GM18498 (cell line): ENCODE results near the gene PADI3.
"Not testable (repeated sequence)": the region's sequence is repeated elsewhere in the genome, so short reads cannot be mapped to it uniquely, and the experiment has no call there.

Experiments
- ATAC-seq: cut with Tn5 transposase; IDR thresholded peaks from one replicate; pipeline ENCODE4 v1.9.1; 2021; ENCODE audit warnings: mild to moderate bottlenecking, moderate library complexity; ENCODE audit not compliant: unreplicated experiment

Gene PADI3

DNA sequence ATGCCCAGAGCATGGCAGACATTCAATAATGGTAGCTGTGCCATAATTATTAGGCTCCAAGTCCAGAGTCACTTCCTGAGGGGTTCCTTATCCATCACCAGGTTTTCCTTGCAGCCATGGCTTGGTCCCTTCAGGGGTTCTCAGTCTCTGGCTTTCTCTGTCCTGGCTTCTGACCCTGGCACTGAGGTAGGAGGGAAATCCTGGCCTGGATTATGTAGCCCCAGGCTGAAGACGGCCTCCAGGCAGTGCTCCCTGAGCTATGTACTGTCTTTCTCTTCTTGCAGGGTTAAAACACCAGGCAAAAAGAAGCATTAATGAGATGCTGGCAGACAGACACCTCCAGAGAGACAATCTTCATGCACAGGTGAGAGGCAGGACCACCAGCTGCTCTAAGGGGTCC is 9.5 kb upstream of the PADI3 start:
- no peak for ATAC-seq

DNA sequence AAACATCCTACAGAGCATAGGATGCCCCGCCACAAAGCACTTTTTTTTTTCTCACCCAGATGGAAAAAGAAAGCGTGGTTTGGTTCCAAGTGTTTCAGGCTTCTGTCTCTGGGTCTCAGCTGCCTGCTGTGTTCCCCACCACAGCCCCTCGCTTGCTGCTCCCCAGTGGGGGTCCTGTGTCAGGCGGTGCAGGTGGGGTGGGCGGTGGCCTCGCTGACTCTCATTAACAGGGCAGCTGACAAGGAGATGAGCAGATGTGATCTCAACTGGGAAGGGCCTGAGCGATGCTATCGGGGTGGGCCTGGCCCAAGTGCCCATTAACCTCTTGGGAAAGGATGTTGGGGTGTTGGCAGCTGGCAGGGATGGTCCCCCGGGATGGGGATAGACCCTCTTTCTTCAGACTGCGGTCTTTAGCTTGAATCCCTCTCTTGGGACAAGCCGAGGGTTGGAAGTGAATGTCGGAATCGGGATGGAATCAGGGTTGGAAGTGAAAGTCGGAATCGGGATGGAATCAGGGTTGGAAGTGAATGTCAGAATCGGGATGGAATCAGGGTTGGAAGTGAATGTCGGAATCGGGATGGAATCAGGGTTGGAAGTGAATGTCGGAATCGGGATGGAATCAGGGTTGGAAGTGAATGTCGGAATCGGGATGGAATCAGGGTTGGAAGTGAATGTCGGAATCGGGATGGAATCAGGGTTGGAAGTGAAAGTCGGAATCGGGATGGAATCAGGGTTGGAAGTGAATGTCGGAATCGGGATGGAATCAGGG is 7.7 kb upstream of the PADI3 start:
- not testable (repeated sequence) for ATAC-seq

DNA sequence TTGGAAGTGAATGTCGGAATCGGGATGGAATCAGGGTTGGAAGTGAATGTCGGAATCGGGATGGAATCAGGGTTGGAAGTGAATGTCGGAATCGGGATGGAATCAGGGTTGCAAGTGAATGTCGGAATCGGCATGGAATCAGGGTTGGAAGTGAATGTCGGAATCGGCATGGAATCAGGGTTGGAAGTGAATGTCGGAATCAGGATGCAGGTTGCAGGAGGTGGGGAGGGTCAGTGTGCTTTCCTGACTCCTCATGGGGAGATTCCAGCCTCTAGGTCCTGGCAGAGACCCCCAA is 7.2 kb upstream of the PADI3 start:
- ATAC-seq = not testable (repeated sequence)

DNA sequence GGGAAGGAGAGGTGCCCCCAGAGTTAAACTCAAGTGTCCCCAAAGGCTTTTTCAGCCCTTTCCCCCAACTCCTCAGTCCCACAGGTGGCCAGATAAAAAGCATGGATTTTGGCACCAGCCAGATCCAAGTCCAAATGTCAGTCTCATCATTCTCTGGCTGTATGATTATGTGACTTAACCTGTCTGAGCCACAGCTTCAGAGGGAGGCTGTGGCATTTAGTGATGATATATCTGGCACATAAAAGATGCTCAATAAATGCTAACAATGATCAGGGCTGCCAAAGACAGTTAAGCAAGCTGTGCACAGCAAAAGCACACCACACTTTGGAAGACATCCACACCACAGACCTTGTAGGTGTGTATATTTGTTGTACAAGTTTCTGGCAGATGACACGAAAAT is 5.6 kb upstream of the PADI3 start:
- ATAC-seq = no peak

DNA sequence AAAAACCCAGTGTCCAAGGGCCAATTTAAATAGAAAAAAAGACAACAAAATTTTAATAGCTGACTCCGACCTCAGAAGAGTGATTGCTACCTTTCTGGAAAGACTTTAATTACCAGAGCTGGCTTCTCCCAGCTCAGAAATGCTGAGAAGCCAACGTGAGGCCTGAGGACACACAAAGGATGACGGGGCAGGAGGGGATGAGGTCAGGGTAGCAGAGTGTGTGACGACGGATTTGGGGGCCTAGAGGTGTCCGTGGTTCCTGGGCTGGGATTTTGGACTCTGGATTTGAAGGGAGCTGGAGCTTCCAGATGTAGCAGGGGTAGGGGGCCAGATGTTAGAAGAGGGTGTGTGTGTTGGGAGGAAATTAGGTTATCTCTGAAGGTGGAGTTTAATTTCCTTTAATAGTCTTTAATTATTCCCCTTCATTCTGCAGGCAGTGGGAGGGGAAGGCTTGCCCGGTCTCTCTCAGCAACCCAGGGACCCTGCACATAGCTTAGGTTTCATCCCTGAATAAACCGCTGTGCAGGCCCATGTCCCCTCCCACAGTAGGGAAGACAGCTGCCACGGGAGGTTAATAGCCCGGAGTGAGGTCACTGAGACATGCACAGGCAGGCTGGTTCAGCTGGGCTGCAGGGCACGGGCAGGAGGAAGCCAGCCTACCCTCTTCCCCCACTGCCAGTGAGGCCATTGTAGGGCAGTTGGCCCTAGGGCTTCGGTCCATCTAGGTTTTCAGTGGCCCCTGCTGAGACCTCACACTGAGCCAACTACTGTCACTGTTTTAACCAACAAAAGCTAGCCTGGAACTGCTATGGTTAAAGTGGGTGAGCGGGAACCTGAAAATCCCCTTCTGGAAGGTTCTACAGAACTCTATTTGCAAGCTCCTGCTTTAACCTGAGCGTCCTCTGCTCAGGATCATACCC is 3.8 kb upstream of the PADI3 start:
- ATAC-seq = no peak

DNA sequence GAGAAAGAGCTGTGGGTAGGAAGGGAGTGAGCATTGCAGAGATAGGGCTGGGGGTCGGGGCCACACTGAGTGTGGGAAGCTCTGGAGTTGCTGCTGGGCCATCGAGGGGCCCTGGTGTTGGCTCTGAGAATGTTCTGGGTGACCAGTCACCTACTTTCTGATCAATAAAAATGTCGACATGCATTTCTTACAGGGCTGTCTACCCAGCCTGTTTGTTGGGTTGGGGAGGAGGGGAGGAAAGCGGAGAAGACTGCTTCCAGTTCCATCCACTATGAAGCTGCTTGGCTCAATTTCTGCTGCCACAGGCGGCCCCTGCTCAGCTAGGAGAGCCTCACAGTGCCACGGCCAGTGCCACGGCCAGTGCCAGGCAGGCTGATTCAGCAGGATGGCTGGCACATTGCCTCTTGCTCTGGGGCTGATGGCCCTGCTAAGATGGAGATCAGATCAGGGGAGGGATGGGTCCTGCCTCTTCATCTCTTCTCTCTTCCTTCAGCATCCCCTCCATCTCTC is 3.0 kb upstream of the PADI3 start:
- no peak for ATAC-seq

DNA sequence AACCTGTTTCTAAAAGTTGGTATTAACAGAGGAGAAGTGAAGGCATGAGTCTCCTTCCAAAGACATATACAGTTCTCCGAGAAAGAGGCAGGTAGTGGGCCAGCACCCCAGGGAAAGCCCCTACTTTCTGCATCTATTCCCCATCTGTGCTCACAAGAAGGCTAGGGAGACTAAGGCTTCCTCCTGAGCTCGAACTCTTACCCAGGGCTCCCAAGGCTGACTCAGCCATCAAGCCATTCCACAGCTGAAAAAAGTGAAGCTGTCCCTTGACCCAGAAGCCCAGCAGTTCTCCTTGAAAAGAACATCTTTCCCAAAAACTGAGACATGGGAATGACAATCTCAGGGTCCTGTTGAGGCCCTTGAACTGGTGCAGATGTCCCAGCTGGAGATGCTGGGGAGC is 1.9 kb upstream of the PADI3 start:
- no peak for ATAC-seq

DNA sequence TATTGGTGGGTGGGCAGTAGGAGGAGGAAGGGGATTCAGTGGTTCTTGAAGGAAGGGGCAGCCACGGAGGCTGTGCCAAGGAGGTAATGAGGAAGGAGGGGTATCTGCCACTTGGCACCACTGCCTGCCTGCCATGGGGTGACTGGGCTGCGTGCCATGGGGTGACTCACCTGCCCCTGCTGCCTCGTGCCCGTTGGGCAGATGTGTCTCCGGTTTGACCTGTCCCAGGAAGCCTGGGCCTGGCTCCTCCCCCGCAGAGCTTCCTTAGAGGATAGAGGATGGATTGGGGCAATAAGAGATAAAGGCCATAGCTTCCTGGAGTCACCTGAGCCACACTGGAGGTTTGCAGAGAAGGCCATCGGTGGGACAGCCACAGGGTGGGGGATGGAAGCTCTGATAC is 1.7 kb downstream of the PADI3 start:
- no peak for ATAC-seq

DNA sequence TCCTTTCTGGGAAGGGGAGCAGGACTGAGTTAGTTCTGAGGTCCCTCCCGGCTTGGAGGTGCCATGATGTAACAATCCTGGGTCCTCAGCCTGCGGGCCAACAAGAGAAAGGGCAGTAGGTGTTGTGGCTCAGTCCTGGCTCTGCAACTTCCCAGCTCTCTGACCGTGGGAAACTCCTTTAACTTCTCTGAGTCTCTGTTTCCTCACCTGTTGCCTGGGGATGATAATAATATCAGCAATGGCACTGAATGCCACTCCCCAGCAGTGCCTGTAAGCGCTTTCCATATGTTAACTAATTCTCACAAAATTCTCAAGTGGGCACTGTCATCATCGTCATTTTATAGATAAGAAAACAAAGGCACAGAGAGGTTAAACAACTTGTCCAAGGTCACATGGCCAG is 2.3 kb downstream of the PADI3 start:
- no peak for ATAC-seq

DNA sequence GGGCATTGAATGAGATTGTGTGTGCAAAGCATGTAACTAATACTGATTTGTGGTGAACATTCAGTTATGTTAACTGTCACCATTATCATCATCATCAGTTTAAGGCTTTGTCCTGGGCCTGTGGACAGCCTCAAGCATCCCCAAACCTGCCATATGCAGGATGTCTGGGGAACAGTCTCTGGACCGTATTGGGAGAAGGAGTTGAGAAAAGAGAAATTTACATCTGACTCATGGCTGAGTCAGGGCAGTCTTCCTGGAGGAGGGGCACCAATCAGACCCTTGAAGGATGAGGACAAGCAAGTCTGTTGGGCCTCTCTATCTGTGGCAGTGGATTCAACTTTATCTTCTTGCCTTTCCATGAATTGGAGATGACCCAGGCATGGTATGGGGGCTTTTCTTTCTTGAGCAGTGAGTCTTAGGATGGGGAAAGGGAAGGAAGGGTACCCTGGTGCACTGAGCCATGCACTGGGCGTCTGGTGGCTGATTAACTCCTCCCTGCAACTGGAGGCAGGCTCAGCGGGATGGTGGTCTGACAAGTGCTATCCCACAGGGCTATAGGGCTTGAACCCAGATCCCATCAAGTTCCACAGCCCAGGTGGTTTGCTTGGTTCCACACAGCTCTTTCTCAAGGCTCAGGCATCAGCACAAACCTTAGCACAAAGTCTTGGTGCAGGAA is 2.9 kb downstream of the PADI3 start:
- no peak for ATAC-seq

DNA sequence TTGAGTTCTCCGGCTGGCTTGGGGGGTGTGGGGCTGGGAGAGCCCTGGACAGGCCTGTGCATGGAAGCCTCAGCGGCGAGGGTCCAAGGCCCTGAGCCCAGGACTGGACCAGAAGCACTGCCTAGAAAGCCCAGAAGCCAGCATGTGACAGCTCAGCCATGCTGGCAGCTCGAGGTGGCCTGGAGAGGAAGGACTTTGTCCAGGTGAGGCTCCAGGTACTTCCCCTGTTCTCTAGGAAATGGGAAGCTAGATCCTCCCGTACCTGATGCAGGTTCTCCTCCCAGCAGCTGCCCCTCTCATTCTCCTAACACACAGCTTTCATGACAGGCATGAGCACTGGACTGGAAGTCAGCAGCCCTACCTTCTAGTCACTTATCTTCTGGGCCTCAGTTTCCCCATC is 6.4 kb downstream of the PADI3 start:
- no peak for ATAC-seq

DNA sequence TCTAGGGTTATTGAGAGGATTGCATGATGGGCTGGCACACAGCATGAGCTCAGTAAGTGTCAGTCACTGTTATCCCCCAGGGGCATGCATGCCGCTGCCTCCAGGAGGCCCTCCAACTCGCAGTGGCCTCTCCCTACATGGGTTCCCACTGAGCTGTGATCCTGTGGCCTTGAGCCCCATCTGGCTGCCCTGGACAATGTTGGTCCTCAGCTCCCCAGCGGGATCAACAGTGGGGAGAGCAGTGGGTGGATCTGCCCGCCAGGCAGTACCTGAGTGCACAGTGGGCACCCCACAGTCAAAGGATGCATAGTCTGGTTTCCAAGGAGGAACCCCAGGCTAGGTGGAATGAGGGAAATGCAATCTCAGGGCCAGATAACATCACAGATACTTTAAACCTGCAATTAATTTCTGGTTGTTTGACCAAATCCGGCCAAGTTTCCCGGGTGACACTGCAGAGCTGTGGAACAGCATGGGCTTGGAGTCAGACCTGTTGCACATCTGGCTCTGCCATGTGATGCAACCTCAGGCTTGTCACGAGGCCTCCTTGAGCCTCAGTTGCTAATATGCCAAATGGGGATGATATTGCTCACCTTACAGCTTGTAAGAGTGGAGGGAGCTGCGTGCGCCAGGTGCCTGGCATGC is 9.3 kb downstream of the PADI3 start:
- no peak for ATAC-seq

DNA sequence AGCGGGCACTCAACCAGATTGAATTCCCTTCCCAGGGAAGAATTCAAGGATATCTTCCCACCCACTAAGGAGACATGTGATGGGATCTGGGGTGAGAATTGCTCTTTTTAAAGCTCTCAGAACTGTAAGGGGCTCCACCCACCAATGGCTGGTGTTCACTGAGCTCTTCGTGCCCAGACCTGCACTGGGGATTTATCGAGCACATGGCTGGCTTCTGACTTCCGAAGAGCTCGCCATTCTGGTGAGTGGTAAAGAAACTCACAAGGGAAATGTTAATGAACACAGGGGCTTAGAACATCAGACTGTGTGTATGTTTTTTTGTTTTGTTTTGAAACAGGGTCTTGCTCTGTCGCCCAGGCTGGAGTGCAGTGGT is 9.8 kb downstream of the PADI3 start:
- ATAC-seq = no peak

DNA sequence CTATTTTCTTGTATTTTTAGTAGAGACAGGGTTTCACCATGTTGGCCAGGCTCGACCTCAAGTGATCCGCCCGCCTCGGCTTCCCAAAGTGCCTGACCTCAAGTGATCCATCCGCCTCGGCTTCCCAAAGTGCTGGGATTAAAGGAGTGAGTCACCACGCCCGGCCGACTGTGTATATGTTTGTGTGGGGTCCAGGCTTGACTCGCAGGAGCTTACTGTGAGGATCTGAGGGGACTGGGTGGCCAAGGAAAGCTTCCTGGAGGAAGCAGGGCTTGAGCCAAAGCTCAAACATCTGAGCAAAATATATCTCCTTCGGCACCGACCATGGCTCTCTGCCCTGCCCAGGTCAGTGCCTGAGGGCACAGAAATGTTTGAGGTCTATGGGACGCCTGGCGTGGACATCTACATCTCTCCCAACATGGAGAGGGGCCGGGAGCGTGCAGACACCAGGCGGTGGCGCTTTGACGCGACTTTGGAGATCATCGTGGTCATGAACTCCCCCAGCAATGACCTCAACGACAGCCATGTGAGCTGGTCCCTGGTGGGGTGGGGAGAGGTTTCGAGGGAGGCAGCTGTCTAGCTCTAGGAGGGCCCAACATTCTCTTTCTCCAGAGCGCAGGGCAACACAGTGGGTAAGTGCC is 10.5 kb downstream of the PADI3 start:
- ATAC-seq = no peak

DNA sequence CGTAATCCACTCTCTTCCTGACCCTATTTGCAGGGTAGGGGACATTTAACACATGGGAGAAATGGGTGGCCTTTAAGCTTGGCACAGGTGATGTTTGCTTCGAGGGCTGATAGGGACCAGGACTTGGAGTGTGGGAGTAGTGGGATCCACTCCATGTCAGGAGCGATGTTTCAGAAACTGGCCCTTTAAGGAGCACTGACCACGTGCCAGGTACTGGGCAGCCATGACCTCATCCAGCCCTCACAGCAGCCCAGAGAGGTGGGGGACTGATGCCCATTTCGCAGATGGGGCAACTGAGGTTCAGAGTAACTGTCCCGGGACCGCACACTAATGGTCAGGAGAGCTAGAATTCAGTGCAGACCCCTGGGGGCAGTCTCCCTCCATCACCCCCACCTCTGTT is 11.4 kb downstream of the PADI3 start:
- ATAC-seq = no peak

DNA sequence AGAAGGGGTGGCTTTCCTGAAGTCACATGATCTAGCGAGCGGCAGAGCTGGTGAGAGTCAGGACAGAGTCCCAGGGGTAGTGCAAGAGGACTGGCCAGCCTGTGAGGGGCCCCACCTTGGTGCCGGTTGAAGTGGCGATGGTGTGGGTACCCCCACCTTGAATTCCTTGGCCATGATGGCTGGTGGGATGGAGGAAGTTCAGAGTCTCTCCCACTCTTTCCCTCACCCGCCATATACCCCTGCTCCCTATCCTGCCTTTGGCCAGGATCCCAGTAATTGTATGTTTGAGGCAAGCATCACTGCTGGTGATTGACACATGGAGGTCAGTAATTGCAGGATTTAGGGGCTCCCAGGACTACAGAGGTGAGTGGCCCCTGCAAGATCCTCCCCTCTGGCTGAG is 11.8 kb downstream of the PADI3 start:
- ATAC-seq = no peak

DNA sequence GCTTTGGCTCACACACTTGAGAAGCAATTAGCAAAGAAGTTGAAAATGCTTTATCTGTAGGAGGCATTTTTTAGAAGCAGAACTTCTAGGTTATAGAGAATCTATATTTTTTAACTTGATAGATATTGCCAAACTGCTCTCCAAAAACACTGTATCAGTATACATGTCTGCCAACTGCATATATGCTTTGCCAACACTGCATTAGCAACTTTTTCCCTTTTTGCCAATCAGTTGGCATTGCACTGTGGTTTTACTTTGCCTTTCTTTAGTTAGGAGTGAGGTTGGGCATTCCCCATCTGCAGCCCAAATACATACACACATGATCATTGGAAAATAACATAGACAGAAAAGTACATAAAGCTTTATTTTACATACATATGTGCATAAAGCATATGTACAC is 15.0 kb downstream of the PADI3 start:
- no peak for ATAC-seq

DNA sequence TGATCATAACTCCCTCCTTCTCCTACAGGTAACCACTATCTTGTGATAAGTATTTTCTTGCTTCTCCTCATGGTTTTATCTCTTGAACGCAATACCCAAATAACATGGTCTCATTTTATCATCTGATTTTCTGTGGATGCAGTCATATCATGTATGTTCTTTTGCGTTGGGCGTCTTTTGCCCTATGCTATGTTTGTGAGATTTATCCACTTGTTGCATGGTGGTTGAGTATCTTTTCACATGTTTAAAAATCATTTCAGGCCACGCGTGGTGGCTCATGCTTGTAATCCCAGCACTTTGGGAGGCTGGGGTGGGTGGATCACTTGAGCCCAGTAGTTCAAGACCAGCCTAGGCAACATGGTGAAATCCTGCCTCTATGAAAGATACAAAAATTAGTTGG is 15.6 kb downstream of the PADI3 start:
- ATAC-seq = no peak

DNA sequence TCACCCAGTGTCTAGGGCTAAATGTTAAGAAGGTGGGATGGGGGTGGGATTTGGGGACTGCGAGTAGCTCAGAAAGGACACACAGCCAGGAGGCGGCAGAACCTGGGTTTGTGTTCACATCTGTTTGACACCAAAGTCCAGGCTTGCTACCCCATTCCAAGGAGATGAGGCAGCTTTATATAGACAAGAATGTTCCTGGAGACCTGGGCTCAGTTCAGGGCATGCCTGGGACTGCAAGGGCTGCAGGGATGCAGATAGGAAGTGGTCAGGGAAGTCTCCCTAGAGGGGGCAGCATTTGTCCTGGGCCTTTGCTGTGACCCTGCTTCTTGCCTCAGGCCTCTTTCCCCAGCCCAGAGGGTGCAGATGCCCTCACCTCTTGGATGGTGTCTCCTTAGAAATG is 16.3 kb downstream of the PADI3 start:
- no peak for ATAC-seq

DNA sequence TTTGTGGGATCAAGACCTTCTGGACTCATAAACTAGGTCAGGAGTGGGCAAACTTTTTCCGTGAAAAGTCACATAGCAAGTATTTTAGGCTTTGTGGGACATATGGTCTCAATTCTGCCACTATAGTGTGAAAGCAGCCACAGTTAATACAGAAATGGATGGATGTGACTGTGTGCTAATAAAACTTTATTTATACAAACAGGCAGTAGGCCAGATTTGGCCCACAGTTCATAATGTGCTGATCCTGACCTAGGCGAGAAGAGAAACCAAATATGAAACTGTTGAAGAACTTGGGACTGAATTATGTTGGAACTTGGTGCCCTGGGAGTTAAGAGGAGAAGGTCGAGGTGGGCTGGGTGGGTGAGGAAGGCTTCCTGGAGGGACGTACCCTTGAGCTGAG is 17.1 kb downstream of the PADI3 start:
- ATAC-seq = no peak
